ENCODE results near the gene PPFIBP2.

GRCh38 chr11:7493670-7494069 is 20.1 kb upstream of the PPFIBP2 start:
- TF ChIP-seq CTCF (IDR thresholded peaks at IDR 0.05) (no peak), EZH2 (IDR thresholded peaks at IDR 0.05; ENCODE audit: borderline replicate concordance, insufficient read depth, low read depth, low read length, poor library complexity, severe bottlenecking) (no peak)

Data from B cell (primary cell).